ENCODE data around the gene ZNRD2. TPM values are rescaled to one million over a fixed set of nuclear protein-coding genes. Genes with fewer than 3 reads are reported as not detected.

ZNRD2 gene
- total RNA-seq, 1 experiment from 2014 or later: 61.2 TPM

DNA sequence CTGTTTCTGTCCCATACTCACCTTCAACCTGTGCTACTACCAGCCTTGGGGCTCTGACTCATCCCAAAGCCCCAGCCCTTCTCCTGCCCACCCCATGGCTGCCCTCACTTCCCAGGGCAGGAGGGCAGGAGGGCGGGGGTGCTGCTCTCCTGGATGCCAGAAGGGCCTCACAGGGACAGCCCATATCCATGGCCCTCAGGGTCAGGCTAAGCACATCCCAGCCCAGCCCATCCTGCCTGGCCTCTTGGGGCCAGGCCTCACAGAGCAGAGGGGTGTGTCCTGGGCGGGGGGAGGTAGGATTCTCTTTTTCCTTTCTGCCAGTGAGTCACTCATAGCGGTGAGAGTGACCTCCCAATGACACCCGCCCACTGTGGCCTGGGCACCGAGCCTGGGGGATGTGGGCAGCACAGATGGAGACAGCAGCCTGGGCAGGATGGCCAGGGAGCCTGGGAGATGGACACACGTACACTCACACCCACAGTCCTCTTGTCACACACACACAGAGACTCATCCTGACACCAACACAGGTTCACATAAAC is 14.5 kb upstream of the ZNRD2 start:
- ATAC-seq (peak; percentile 15), DNase-seq (ENCODE audit: low read depth, low spot score) (peak; percentile 73)
- CTCF ChIA-PET: interaction anchor here (0.6 kb wide), 1 partner anchor 39 kb away, joined by 3 read pairs; no protein-coding TSS in a partner anchor
- POLR2A ChIA-PET: no interaction called here
- no peaks in the 10 kb centered on the region for H3K27me3 ChIP-seq (ENCODE audit: control insufficient read depth, insufficient read depth, low read length)
- no peak for TF ChIP-seq SIN3A (IDR thresholded peaks at IDR 0.05; ENCODE audit: borderline replicate concordance, insufficient read depth, low read depth, low read length)
- TF ChIP-seq POLR2AphosphoS5 (IDR thresholded peaks at IDR 0.05; ENCODE audit: low read depth, low read length): no peak
- no peak for TF ChIP-seq TCF7L2 (IDR thresholded peaks at IDR 0.05; ENCODE audit: low read depth, low read length)
- TF ChIP-seq, protein P1, sequence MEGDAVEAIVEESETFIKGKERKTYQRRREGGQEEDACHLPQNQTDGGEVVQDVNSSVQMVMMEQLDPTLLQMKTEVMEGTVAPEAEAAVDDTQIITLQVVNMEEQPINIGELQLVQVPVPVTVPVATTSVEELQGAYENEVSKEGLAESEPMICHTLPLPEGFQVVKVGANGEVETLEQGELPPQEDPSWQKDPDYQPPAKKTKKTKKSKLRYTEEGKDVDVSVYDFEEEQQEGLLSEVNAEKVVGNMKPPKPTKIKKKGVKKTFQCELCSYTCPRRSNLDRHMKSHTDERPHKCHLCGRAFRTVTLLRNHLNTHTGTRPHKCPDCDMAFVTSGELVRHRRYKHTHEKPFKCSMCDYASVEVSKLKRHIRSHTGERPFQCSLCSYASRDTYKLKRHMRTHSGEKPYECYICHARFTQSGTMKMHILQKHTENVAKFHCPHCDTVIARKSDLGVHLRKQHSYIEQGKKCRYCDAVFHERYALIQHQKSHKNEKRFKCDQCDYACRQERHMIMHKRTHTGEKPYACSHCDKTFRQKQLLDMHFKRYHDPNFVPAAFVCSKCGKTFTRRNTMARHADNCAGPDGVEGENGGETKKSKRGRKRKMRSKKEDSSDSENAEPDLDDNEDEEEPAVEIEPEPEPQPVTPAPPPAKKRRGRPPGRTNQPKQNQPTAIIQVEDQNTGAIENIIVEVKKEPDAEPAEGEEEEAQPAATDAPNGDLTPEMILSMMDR (IDR thresholded peaks at IDR 0.05): no peak
- peaks cover 78% of the 10 kb centered on the region for H3K4me1 ChIP-seq (ENCODE audit: control insufficient read depth, insufficient read depth, low read length)
- BruUV-seq (replicated peaks): no TSS peak
- intact Hi-C loops (cut with micrococcal nuclease; ENCODE audit: unreplicated experiment): loop anchor here (10.0 kb wide), 1 partner anchor 299 kb away; the partner anchor contains the start of gene CFL1
- H3K9me3 ChIP-seq (ENCODE audit: control insufficient read depth, insufficient read depth, low read depth, low read length): no peaks in the 10 kb centered on the region
- peak overlapping the region; percentile 58 for H3K27ac ChIP-seq (ENCODE audit: low read length)
- peak overlapping the region in 1 of 2 experiments; percentile 57; a peak in 2 of 4 replicates for H3K4me3 ChIP-seq (ENCODE audit: low read depth in 2 of 2, low read length in 2 of 2)
- no peaks in the 10 kb centered on the region for H3K36me3 ChIP-seq (ENCODE audit: control insufficient read depth, insufficient read depth, low read length)
- in situ Hi-C loops (cut with HindIII; ENCODE audit: low pct_unique_long_range_greater_than_20kb, low sequenced_read_pairs): no loop called here

DNA sequence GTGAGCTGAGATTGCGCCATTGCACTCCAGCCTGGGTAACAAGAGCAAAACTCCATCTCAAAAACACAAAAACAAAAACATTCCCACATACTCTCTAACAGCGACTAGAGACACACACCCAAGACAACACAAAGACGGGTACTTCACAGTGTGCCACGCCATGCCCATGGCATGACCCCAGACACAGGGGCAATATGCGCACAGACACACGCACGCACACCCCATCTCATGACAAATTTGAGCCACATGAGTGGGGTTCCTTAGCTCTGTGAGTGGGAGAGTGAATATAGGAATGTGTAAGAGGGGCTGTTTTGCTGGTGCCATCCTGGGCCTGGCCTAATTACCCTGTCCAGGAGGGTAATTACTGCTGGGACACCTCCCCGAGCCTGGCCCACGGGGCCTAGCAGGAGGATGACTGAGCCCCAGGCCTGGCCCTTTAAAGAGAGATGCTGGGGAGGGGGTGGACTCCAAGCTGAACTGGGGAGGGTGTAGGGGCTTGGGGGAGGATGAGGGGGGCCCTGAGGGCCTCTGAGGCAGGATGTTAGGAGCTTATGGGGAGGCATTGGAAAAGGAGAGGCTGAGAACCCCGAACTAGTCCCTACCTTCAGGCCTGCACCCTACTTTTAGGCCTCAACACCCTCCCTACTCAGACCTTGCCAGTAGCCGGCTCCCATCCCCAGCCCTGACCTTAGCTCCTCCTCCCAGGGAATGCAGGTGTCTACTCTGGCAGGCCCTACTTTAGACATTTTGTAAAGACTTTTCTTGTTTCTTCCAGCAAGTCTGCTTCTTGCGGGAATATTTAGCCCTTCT is 13.6 kb upstream of the ZNRD2 start:
- no peaks in the 10 kb centered on the region for H3K27me3 ChIP-seq (ENCODE audit: control insufficient read depth, insufficient read depth, low read length)
- TF ChIP-seq, protein P1 (IDR thresholded peaks at IDR 0.05): no peak
- TF ChIP-seq POLR2AphosphoS5 (IDR thresholded peaks at IDR 0.05; ENCODE audit: low read depth, low read length): no peak
- TF ChIP-seq, protein P2, sequence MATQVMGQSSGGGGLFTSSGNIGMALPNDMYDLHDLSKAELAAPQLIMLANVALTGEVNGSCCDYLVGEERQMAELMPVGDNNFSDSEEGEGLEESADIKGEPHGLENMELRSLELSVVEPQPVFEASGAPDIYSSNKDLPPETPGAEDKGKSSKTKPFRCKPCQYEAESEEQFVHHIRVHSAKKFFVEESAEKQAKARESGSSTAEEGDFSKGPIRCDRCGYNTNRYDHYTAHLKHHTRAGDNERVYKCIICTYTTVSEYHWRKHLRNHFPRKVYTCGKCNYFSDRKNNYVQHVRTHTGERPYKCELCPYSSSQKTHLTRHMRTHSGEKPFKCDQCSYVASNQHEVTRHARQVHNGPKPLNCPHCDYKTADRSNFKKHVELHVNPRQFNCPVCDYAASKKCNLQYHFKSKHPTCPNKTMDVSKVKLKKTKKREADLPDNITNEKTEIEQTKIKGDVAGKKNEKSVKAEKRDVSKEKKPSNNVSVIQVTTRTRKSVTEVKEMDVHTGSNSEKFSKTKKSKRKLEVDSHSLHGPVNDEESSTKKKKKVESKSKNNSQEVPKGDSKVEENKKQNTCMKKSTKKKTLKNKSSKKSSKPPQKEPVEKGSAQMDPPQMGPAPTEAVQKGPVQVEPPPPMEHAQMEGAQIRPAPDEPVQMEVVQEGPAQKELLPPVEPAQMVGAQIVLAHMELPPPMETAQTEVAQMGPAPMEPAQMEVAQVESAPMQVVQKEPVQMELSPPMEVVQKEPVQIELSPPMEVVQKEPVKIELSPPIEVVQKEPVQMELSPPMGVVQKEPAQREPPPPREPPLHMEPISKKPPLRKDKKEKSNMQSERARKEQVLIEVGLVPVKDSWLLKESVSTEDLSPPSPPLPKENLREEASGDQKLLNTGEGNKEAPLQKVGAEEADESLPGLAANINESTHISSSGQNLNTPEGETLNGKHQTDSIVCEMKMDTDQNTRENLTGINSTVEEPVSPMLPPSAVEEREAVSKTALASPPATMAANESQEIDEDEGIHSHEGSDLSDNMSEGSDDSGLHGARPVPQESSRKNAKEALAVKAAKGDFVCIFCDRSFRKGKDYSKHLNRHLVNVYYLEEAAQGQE (IDR thresholded peaks at IDR 0.05; ENCODE audit: insufficient read depth in 1 of 2, low read depth in 2 of 2, low read length in 1 of 2): no peak
- TF ChIP-seq TCF7L2 (IDR thresholded peaks at IDR 0.05; ENCODE audit: low read depth, low read length): no peak
- TF ChIP-seq SIN3A (IDR thresholded peaks at IDR 0.05; ENCODE audit: borderline replicate concordance, insufficient read depth, low read depth, low read length): no peak
- peak overlapping the region; percentile 50 to 57 for H3K4me3 ChIP-seq (ENCODE audit: low read depth in 2 of 2, low read length in 2 of 2)
- DNase-seq (ENCODE audit: low read depth, low spot score) (no peak), ATAC-seq (no peak)
- H3K36me3 ChIP-seq (ENCODE audit: control insufficient read depth, insufficient read depth, low read length): no peaks in the 10 kb centered on the region
- in situ Hi-C loops (cut with HindIII; ENCODE audit: low pct_unique_long_range_greater_than_20kb, low sequenced_read_pairs): no loop called here
- intact Hi-C loops (cut with micrococcal nuclease; ENCODE audit: unreplicated experiment): loop anchor here (10.0 kb wide), 1 partner anchor 298 kb away; the partner anchor contains the start of gene CFL1
- no peaks in the 10 kb centered on the region for H3K9me3 ChIP-seq (ENCODE audit: control insufficient read depth, insufficient read depth, low read depth, low read length)
- CTCF ChIA-PET: interaction anchor here (1.1 kb wide), 1 partner anchor 16 kb away, joined by 3 read pairs; no protein-coding TSS in a partner anchor
- POLR2A ChIA-PET: interaction anchor here (0.6 kb wide), 1 partner anchor 9 kb away, joined by 7 read pairs; no protein-coding TSS in a partner anchor
- peak overlapping the region; percentile 83 for H3K27ac ChIP-seq (ENCODE audit: low read length)
- no TSS peak for BruUV-seq (replicated peaks)
- H3K4me1 ChIP-seq (ENCODE audit: control insufficient read depth, insufficient read depth, low read length): peaks cover 77% of the 10 kb centered on the region
